Stomach (tissue), 9 donors: ENCODE results near the gene SH3BP4. TPM values are rescaled to one million over a fixed set of nuclear protein-coding genes. Genes with fewer than 3 reads are reported as not detected.

Experiments
- DNase-seq, 2 donors: peaks; one replicate each; pipeline versions ENCODE4 v3.0.0 to v3.0.0-alpha.2; 2013 to 2019
- H3K27ac ChIP-seq, 5 donors: fragments of 200-600 bp in 4 of 5; sonication (generic) in 4 of 5; one replicate each; pipeline ENCODE4 v1.5.1; 2013 to 2019; ENCODE audit warnings: mild to moderate bottlenecking in 1 of 5, moderate library complexity in 1 of 5
- H3K27me3 ChIP-seq, 3 donors: fragments of 200-600 bp; sonication (generic); one replicate each; pipeline ENCODE4 v1.5.1; 2017 to 2019; ENCODE audit warnings: mixed run types in 1 of 3
- H3K36me3 ChIP-seq, 4 donors: fragments of 200-600 bp; sonication (generic); 1 replicate in 3 of 4; 2 replicates in 1 of 4; pipeline ENCODE4 v1.5.1; 2016 to 2019
- H3K4me1 ChIP-seq, 4 donors: fragments of 200-600 bp; sonication (generic); one replicate each; pipeline ENCODE4 v1.5.1; 2016 to 2019
- H3K4me3 ChIP-seq, 4 donors: fragments of 200-600 bp; sonication (generic) in 3 of 4; one replicate each; pipeline ENCODE4 v1.5.1; 2016 to 2019; ENCODE audit warnings: mild to moderate bottlenecking in 1 of 4
- H3K9me3 ChIP-seq, 4 donors: fragments of 200-600 bp; sonication (generic); one replicate each; pipeline ENCODE4 v1.5.1; 2016 to 2019
- EP300 ChIP-seq: sonication (generic); formaldehyde crosslinking; IDR thresholded peaks from one replicate; pipeline ENCODE4 v1.6.1; 2017; ENCODE audit warnings: antibody characterized with exemption
- POLR2A ChIP-seq, 4 donors: fragments of 450-650 bp; IDR thresholded peaks; one replicate each; pipeline ENCODE4 v1.6.1; 2016; ENCODE audit warnings: antibody characterized with exemption in 4 of 4, control low read depth in 2 of 4, mild to moderate bottlenecking in 1 of 4, moderate library complexity in 1 of 4
- POLR2AphosphoS5 ChIP-seq, 3 donors: sonication (generic); formaldehyde crosslinking; IDR thresholded peaks; one replicate each; pipeline ENCODE4 v1.6.1; 2016; ENCODE audit warnings: antibody characterized with exemption in 3 of 3
- WGBS, 5 donors: extraction: QIAGEN DNeasy Blood & Tissue Kit in 3 of 5; methylation state at CpG; one replicate each; pipeline versions ENCODE4 v1.1.5 to v1.1.7; 2013 to 2018; 5-methylcytosine and 5-hydroxymethylcytosine counted together
- intact Hi-C: fragments of 100-400 bp; cut with DNase I; formaldehyde crosslinking; loops from one replicate; pipeline ENCODE4 v1.15.1; 2023; ENCODE audit warnings: low total_unique reads
- polyA plus RNA-seq, 3 donors: library from polyadenylated mRNA; stranded (reverse); fragments of 200-250 nt; gene quantifications; one replicate each; pipeline ENCODE4 v1.2.3, GENCODE V29; 2013
- total RNA-seq, 5 donors: library from RNA; depleted of rRNA; stranded (reverse); fragments of >200 nt; gene quantifications; one replicate each; pipeline versions ENCODE4 v1.1.0 to v1.2.3, GENCODE V29; 2014 to 2016
- TF ChIP-seq, protein P1 (sequence below), 7 experiments: fragments of 450-650 bp in 4 of 7; fragments of 200-600 bp in 3 of 7; sonication (generic) in 3 of 7; IDR thresholded peaks; one replicate each; pipeline ENCODE4 v1.5.1; 2016 to 2019; ENCODE audit warnings: antibody characterized with exemption in 7 of 7, control low read depth in 2 of 7, mild to moderate bottlenecking in 1 of 7
- donor health status: healthy with polysubstance abuse.
- donor health status: Bipolar disorder and iron deficiency.
- donor health status: healthy.

The SH3BP4 gene
- total and polyA plus RNA-seq, 8 donors, result 10.2 to 54.0 (median 18.8) TPM

DNA sequence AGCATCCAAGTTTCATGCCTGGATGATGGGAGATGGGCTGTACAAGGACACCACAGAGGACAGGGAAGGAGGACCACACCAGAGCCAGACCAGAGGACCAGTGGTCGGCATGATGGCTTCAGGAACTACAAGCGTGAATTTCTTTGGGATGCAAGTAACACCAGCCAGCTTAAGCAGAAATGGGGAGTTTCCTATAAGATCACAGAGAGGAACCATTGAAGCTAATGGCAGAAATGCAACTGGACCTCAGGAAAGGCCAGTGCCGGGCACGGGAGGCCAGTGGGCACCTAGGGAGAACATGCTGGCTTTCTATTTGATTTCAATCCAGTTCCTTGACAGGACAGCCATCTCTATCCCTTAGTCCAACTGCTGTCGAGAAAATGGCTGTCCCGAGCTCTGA lies 145.4 kb downstream of the SH3BP4 start:
- Histone ChIP-seq H3K27ac (no peak overlapping the region), H3K36me3 (no peaks in the 10 kb centered on the region), H3K27me3 (no peaks in the 10 kb centered on the region), H3K9me3 (no peaks in the 10 kb centered on the region), H3K4me1 (peaks cover 0 to 8% (median 0%) of the 10 kb centered on the region in 4 donors), H3K4me3 (no peak overlapping the region)
- WGBS, 5 donors, result 73 to 91% (median 86%) methylated on average over 6 of the region's 6 CpGs
- TF ChIP-seq, protein P1, sequence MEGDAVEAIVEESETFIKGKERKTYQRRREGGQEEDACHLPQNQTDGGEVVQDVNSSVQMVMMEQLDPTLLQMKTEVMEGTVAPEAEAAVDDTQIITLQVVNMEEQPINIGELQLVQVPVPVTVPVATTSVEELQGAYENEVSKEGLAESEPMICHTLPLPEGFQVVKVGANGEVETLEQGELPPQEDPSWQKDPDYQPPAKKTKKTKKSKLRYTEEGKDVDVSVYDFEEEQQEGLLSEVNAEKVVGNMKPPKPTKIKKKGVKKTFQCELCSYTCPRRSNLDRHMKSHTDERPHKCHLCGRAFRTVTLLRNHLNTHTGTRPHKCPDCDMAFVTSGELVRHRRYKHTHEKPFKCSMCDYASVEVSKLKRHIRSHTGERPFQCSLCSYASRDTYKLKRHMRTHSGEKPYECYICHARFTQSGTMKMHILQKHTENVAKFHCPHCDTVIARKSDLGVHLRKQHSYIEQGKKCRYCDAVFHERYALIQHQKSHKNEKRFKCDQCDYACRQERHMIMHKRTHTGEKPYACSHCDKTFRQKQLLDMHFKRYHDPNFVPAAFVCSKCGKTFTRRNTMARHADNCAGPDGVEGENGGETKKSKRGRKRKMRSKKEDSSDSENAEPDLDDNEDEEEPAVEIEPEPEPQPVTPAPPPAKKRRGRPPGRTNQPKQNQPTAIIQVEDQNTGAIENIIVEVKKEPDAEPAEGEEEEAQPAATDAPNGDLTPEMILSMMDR (IDR thresholded peaks at IDR 0.05), result no peak
- TF ChIP-seq POLR2AphosphoS5 (IDR thresholded peaks at IDR 0.05), result no peak
- TF ChIP-seq POLR2A (IDR thresholded peaks at IDR 0.05), result no peak
- no peak for TF ChIP-seq EP300
- intact Hi-C loops, result no loop called here
- DNase-seq, result no peak

GRCh38 chr2:235098269-235098668 lies 146.5 kb downstream of the SH3BP4 start:
- TF ChIP-seq POLR2A (IDR thresholded peaks at IDR 0.05) (no peak), POLR2AphosphoS5 (IDR thresholded peaks at IDR 0.05) (no peak), EP300 (no peak)
- TF ChIP-seq, protein P1 (IDR thresholded peaks at IDR 0.05), result no peak

GRCh38 chr2:235098736-235099494 lies 147.1 kb downstream of the SH3BP4 start:
- H3K4me3 ChIP-seq, result no peak overlapping the region
- intact Hi-C loops, result no loop called here
- no peaks in the 10 kb centered on the region for H3K27me3 ChIP-seq
- H3K27ac ChIP-seq, result no peak overlapping the region
- 60 to 81% (median 68%) methylated on average over 9 of the region's 9 CpGs for WGBS, 5 donors
- H3K4me1 ChIP-seq, result peaks cover 0 to 8% (median 0%) of the 10 kb centered on the region in 4 donors
- DNase-seq, result no peak
- no peaks in the 10 kb centered on the region for H3K36me3 ChIP-seq
- TF ChIP-seq EP300 (no peak), POLR2AphosphoS5 (IDR thresholded peaks at IDR 0.05) (no peak), POLR2A (IDR thresholded peaks at IDR 0.05) (no peak)
- TF ChIP-seq, protein P1 (IDR thresholded peaks at IDR 0.05), result no peak
- H3K9me3 ChIP-seq, result no peaks in the 10 kb centered on the region

More at GRCh38 chr2:235098269-235098668, 146.5 kb downstream of the SH3BP4 start:
- Histone ChIP-seq H3K36me3 (no peaks in the 10 kb centered on the region), H3K27ac (no peak overlapping the region), H3K4me1 (peaks cover 0 to 8% (median 0%) of the 10 kb centered on the region in 4 donors), H3K4me3 (no peak overlapping the region), H3K27me3 (no peaks in the 10 kb centered on the region), H3K9me3 (no peaks in the 10 kb centered on the region)
- intact Hi-C loops, result no loop called here
- WGBS, 5 donors, result 40 to 51% (median 49%) methylated on average over 4 of the region's 4 CpGs
- no peak for DNase-seq

DNA sequence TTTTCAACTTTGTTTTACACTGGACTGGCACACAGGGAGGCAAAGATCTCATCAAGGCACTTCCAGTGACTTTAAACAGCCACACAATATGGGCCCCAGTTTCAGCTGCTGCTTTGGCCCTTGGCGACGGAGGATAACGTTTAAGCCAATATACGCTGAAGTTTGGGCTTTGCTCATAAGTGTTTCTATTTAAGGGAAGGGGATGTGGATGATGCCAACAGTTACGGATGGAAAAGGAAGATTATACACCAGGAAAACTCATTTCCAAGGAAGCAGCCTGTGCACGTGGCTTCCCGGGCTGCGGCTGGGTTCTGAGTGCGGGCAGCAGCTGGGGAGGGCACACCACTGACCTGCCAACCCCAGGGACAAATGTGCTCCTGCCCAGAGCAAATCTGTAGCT lies 151.1 kb downstream of the SH3BP4 start:
- TF ChIP-seq EP300 (no peak), POLR2A (IDR thresholded peaks at IDR 0.05) (no peak), POLR2AphosphoS5 (IDR thresholded peaks at IDR 0.05) (no peak)
- TF ChIP-seq, protein P1 (IDR thresholded peaks at IDR 0.05), result no peak
- H3K9me3 ChIP-seq, result no peaks in the 10 kb centered on the region
- 77 to 86% (median 82%) methylated on average over 9 of the region's 9 CpGs for WGBS, 5 donors
- no peak overlapping the region for H3K27ac ChIP-seq
- no peaks in the 10 kb centered on the region for H3K27me3 ChIP-seq
- DNase-seq, result no peak
- H3K4me3 ChIP-seq, result no peak overlapping the region
- H3K4me1 ChIP-seq, result peaks cover 0 to 8% (median 2%) of the 10 kb centered on the region in 4 donors
- H3K36me3 ChIP-seq, result no peaks in the 10 kb centered on the region
- intact Hi-C loops, result no loop called here
